Activated CD4-positive, alpha-beta T cell treated with anti-CD3 and anti-CD28 coated beads, Interleukin-2, amount 50 U/mL, for 4 hours (primary cell): Measurements from ENCODE around the gene ABHD5.
A peak's percentile ranks its signal among the peaks of the same experiment; 100 is the strongest.
"Not testable (repeated sequence)": the region's sequence is repeated elsewhere in the genome, so short reads cannot be mapped to it uniquely, and the experiment has no call there.

Experiments
- DNase-seq, 2 experiments: peaks; one replicate each; pipeline ENCODE4 v3.0.0-alpha.2; 2020

Gene ABHD5

DNA sequence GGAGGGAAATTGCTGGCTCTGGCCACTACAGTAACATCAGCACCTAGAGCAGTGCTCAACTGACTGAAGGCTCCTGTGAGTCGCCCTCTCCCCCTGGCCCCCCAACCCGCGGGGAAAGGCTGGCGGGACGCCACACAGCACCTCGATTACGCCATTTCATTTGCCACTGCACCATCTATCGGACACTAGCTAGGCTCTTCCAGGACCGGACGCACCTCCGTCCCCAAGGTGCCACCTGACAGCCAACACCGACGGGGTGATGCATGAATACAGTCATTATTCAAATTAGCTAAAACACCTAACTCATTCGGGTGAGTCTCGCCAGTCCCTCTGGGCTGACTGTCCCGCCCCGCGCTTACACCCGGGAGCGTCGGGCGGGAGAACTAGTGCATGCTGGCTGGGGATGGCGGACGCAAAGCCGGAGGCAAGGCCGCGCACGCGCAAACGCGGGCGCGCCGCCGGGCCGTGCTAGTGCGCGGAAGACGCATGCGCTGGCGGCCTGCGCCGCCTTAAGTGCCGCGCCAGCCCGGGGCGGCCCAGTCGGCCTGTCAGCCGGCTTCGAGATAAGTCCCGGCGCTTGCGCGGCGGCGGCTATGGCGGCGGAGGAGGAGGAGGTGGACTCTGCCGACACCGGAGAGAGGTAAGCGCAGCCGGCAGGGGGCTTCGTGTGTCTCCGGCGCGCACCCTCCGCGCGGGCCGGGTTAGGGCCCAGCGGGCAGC, at the start of gene ABHD5:
ABHD5 (plus strand) TSS at position 539 of the 720 bp plus-strand sequence; CDS start at position 594, 55 bp downstream.
- peak; percentile 94 for DNase-seq

DNA sequence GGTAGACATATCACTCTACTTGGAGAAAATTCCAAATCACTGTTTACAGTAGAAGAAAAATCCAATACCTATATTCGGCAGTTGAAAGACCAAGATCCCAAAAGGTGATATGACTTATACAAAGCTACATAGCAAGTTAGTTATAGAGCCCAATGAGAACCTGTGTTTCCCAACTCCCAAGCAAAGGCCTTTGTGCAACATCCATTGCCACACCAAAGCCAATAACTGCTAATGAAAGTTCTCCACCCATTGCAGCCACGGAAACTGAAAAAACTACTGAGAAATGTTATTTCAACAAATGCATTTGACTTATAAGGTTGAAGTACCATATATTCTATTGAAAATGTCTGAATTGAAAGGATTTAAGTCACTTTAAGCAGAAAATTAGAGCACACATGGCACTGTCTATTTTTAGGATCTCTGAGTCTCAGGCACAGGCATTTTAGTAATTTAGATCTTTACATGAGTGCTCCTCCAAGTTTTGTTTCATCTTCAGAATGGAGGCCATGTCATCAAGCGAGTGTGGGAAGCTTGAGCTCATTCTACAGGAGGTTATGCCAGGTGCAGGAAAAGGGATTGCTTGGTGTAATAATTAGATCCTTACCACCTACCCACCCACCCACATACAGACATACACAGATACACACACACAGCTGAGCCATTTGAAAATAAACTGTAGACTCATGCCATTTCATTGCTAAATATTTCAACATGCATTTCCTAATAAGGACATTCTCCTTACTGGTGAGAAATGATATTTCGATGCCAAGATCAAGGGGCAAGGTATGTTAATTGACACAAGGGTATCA, 49.2 kb upstream of the ABHD5 start:
- DNase-seq, result no peak

DNA sequence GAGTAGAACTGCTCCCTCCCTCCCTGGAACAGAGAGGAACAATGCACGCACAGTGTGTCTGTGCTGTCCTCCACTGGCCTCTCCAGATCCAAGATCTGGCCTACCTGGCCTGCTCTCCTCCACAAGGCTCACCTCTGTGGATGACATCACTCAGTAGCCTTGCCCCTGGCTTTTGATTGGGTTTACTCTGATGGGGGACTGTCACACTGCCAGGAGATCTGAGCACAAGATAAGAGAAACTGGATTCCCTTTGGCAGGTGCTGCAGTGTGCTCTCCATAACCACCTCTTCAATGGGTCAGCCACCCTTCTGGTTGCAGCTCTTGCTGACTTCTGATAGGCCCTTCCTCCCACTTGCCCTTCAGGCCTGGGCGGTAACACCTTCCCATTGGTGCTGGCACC, 46.3 kb upstream of the ABHD5 start:
- DNase-seq, result no peak

DNA sequence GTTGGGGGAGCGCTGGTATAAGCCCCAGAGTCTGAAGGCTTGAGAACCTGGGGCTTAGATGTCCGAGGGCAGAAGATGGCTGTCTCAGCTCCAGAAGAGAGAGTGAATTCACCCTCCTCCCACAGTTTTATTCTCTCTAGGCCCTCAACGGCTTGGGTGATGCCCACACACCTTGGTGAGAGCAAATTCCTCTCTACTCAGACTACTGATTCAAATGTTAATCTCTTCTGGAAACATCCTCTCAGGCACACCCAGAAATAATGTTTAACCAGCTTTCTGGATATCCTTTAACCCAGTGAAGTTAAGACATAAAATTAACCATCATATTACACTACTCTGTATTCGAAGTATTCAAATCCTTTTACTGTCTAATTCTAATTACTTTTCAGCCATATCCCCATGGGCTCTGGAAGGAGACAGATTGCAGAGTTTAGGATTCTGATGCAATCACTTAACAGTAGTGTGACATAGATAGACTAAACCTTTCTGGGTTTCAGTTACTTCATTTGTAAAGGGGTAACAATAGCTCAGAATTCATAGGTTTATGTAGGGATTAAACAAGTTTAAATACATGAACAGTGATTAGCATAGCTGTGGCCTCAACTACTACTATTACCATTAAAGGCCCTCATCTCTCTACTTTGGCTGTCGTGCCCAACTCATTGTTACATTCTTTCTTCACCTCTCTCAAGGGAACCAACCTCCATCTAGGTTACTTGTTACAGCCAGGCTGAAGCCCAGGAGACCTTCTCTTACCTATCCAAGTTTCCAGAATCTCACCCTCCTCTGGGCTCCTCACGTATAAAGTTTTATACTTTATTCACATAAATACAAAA, 43.2 kb upstream of the ABHD5 start:
- DNase-seq, result no peak

DNA sequence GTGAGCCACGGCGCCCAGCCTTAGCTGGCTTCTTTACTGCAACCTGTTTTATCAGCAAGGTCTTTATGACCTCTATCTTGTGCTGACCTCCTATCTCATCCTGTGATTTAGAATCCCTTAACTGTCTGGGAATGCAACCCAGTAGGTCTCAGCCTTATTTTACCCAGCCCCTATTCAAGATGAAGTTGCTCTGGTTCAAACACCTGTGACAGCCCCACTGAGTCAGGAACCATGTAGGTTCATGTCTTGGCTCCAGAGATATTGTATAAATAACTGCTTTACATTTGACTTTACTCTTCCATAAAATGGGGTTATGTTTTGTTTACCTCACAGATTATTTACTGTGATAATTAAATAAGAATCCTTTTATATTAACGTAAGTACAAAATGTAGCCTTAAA, 41.8 kb upstream of the ABHD5 start:
- no peak for DNase-seq

DNA sequence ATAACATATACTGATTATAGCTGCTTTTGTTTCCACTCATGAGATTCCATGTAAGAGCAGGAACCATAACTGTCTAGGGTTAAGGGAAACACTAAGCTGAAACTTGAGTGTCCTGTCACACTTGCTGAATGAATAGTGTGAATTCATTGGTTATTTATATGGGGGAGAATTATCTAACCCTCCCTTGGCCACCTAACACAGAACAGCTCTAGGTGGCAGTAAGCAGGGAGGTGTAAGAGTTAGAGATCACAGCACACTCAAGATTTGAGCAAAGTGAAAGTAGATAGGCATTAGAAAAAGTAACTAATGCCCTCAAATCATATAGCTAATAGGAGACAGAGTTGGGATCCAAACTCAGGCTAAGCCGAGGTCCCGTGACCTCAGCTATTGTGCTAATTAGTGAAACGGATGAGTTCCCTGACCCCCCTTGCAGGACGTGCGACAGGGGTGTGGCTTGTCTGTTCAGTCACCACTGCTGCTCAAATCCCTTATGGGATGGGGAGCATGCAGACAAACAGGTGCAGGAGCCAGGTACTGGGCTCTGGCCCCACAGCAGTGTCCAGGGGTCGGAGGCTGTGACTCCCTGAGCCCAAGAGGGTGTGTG, 41.3 kb upstream of the ABHD5 start:
- DNase-seq, result no peak

DNA sequence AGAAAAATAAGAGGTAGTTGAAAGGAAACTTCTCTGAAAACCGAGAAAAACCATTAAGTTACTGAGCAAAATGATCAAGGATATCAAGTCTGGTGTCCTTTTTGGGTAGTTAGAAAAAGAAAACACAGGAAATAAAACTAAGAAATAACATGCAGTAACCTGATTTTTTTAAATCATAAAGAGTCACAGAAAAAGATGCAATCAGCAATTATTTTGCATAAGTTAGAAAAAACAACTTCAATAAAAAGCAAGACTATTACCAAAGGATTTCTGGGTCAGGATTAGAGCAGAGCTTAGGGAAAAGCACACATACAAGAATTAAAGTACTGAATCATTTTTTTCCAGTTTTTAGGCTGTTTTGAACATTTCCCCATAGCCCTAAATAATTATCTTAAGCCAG, 40.4 kb upstream of the ABHD5 start:
- no peak for DNase-seq

DNA sequence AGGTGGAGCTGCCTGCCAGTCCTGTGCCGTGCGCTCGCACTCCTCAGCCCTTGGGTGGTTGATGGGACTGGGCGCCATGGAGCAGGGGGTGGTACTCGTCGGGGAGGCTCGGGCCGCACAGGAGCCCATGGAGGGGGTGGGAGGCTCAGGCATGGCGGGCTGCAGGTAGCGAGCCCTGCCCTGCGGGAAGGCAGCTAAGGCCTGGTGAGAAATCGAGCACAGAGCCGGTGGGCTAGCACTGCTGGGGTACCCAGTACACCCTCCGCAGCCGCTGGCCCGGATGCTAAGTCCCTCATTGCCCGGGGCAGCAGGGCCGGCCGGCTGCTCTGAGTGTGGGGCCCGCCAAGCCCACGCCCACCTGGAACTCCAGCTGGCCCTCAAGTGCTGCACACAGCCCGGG, 34.3 kb upstream of the ABHD5 start:
- not testable (repeated sequence) for DNase-seq

DNA sequence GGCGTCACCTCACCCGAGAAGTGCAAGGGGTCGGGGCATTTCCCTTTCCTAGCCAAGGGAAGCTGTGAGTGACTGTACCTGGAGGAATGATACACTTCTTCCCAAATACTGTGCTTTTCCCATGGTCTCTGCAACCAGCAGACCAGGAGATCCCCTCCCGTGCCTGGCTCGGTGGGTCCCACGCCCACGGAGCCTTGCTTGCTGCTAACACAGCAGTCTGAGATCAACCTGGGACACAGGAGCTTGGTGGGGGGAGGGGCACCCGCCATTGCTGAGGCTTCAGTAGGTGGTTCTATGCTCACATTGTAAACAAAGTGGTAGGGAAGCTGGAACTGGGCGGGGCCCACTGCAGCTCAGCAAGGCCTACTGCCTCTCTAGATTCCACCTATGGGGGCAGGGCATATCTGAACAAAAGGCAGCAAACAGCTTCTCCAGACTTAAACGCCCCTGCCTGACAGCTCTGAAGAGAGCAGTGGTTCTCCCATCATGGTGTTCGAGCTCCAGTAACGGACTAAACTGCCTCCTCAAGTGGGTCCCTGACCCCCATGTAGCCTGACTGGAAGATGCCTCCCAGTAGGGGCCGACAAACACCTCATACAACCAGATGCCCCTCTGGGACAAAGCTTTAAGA, 31.4 kb upstream of the ABHD5 start:
- DNase-seq, result no peak

DNA sequence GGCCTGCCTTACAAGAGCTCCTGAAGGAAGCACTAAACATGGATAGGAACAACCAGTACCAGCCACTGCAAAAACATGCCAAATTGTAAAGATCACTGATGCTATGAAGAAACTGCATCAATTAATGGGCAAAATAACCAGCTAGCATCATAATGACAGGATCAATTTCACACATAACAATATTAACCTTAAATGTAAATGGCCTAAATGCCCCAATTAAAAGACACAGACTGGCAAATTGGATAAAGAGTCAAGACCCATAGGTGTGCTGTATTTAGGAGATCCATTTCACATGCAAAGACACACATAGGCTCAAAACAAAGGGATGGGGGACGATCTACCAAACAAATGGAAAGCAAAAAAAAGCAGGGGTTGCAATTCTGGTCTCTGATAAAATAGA, 29.4 kb upstream of the ABHD5 start:
- DNase-seq, result not testable (repeated sequence)

DNA sequence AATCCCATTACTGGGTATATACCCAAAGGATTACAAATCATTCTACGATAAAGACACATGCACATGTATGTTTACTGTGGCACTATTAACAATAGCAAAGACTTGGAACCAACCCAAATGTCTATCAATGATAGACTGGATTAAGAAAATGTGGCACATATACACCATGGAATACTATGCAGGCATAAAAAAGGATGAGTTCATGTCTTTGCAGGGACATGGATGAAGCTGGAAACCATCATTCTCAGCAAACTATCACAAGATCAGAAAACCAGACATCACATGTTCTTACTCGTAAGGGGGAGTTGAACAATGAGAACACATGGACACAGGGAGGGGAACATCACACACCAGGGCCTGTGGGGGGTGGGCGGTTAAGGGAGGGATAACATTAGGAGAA, 25.7 kb upstream of the ABHD5 start:
- DNase-seq, result not testable (repeated sequence)

DNA sequence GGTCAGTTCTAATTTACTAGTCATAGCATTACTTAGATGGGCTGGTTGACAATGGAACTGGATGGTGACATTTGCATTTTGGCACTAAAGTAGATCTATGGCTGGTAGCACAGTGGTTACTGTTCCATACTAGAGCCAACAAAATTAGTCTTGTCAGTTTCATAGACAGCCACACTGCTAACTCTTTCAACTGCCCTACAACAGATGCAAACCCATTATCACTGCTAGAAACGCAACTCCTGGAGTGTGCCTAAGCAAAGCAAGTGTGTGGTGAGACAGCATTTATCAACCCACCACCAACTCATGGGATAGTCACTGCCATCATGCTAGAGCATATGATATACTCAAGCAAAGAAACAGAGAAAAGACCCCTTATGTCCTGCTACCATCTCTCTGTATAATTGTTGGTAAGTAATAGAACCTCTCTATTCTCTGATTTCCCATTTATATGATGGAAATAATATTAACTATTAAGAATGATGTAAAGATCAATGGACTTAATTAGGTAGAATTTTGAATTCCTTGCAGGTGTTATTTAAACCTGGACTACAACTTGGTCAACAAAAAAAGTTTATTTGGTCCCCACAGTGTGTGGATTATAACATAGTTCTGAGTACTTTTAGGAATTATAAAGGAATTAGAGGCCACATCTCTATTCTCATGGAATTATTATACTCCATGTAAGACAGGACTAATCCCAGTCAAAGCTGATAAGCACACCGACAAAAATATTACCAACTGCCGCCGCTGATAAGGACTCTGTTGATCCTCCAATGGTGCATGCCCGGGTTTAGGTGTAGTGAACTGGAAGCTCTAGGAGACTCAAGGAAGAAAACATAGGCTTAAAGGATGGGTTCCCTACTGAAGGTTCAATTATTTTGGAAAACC, 19.9 kb upstream of the ABHD5 start:
- no peak for DNase-seq

DNA sequence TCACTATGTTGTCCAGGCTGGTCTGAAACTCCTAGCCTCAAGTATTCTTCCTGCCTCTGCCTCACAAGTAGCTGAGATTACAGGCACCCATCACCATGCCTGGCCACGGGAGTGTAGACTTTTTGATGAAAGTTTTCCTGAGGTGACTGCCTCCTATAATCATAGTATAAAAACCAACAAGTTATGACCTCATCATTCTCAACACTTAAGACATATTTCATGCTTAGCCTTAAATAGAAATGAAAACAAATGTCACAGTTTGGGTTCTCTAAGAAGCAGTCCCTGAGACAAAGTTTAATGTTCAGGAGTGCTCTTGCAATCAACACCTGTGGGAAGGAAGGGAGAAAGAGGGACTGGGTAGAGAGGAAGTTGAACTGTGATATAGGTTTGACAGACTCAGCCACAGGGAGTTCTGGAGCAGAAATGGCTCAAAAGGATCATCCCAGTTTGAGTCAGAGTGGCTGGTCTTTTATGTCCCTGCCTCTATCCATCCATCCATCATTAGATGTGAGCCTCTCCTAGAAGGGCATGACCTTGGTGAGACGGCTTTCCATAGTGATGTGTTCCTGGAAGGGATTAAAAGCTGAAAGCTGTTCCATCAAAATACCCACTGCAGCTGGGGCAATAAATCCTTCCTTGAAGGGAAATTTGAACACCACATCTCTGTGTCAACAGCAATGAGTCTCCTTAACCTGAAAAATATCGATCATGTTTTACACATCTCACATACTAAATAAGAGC, 16.2 kb upstream of the ABHD5 start:
- DNase-seq, result no peak

DNA sequence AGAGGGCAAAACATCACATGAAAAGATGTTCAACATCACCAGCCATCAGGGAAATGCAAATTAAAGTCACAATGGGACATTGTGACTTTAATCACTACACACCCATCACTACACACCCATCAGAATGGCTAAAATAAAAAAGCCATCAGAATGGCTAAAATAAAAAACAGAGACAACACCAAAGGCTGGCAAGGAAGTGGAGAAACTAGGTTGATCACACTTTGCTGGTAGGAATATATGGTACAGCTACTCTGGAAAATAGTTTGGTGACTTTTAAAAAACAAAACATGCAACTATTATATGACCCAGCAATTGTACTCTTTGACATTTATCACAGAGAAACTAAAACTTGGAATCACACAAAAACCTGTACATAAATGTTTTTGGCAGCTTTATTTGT, 15.1 kb upstream of the ABHD5 start:
- no peak for DNase-seq

DNA sequence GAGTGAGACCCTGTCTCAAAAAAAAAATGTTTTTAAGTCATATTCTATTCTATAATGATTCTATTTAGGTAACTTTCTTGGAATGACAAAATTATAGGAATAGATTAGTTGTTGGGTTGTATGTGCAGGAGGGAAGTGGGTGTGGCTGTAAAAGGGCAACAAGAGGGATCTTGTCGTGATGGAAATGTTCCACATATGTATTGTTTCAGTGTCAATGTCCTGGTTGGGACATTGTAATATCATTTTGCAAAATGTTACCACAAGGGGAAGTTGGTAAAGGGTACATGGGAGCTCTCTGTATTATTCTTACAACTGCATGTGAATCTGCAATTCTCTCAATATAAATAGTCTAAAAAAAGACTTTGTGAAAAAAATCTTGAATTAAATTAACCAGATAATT, 14.3 kb upstream of the ABHD5 start:
- no peak for DNase-seq

DNA sequence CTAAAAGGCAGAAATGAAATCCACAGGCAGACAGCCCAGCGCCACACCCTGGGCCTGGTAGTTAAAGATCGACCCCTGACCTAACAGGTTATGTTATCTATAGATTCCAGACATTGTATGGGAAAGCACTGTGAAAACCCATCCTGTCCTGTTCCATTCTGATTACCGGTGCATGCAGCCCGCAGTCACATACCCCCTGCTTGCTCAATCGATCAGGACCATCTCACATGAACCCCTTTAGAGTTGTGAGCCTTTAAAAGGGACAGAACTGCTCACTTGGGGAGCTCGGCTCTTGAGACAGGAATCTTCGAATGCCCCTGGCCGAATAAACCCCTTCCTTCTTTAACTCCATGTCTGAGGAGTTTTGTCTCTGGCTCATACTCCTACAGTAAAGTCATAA, 12.4 kb upstream of the ABHD5 start:
- not testable (repeated sequence) for DNase-seq

DNA sequence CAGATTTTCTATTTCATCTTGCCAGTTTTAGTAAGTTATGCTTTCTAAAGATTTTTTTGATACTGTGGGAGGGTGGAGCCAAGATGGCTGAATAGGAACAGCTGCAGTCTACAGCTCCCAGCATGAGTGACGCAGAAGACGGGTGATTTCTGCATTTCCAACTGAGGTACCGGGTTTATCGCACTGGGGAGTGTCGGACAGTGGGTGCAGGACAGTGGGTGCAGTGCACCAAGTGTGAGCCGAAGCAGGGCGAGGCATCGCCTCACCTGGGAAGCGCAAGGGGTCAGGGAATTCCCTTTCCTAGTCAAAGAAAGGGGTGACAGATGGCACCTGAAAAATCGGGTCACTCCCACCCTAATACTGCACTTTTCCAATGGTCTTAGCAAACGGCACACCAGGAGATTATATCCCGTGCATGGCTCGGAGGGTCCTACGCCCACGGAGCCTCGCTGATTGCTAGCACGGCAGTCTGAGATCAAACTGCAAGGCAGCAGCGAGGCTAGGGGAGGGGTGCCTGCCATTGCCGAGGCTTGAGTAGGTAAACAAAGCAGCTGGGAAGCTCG, 11.8 kb upstream of the ABHD5 start:
- DNase-seq, result not testable (repeated sequence)

DNA sequence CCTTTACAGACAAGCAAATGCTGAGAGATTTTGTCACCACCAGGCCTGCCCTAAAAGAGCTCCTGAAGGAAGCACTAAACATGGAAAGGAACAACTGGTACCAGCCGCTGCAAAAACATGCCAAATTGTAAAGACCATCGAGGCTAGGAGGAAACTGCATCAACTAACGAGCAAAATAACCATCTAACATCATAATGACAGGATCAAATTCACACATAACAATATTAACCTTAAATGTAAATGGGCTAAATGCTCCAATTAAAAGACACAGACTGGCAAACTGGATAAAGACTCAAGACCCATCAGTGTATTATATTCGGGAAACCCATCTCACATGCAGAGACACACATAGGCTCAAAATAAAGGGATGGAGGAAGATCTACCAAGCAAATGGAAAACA, 9.9 kb upstream of the ABHD5 start:
- DNase-seq, result not testable (repeated sequence)

DNA sequence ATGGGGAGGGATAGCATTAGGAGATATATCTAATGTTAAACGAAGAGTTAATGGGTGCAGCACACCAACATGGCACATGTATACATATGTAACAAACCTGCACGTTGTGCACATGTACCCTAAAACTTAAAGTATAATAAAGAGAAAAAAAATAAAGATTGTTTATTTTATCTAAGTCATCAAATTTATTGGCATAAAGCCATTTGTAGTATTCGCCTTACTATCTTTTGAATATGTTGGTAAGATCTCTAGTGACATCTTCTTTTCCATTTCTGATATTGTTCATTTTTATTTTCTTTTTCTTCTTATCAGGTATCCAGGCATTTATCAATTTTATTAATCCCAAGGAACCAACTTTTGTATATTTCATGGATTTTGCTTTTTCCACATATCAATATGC, 5.8 kb upstream of the ABHD5 start:
- no peak for DNase-seq

DNA sequence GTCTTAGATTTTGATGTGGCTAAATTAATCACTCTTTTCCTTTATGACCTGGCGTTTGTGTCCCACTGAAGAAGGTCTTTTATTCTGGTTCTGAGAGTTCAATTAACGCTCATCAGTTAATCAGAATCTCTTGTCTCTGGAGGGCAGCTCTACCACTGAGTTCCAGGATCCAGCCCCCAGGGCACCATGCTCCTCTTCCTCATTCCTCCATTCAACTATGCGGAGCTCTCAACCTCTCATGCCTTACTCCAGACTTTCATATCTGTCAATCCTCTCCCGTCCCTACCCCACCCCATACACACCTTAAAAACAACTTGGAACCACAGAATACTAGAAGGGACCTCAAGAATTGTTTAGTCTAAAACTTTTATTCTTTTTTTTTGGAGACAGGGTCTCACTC, 4.8 kb upstream of the ABHD5 start:
- DNase-seq, result no peak

DNA sequence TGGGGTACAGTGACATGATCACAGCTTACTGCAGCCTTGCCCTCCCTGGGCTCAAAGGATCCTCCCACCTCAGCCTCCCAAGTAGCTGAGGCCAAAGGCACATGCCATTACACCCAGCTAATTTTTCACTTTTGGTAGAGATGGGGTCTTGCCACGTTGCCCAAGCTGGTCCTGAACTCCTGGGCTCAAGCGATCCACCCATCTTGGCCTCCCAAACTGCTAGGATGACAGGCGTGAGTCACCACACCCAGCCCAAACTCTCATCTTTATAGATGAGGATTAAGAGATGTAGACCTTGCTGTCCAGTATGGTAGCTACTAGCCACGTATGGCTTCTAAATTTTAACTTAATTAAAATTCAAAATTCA, 4.4 kb upstream of the ABHD5 start:
- no peak for DNase-seq
